ENCODE data around the gene HNRNPD.
"Not testable (repeated sequence)": the region's sequence is repeated elsewhere in the genome, so short reads cannot be mapped to it uniquely, and the experiment has no call there.

The HNRNPD gene

DNA sequence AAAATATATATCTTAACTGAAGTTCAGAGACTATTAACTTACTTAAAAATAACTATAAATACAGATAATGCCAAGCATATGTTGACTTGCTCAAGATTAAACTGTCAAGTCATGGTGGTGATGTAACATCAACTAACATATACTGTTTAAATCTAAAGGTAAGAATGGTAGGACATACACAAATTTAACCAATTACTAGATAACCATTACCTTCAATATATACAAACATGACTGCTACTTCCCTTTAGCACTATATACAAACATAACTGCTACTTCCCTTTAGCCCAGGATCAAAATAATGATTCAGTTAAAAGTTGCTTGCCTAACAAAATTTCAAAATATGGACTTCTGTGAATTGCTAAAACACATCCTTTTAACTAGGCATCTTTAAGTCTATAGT is 14.9 kb downstream of the HNRNPD start:
- peaks cover 77% of the 10 kb centered on the region for H3K36me3 Mint-ChIP-seq (ENCODE audit: low read depth)
- no peaks in the 10 kb centered on the region for H3K9me3 Mint-ChIP-seq
- peaks cover 88% of the 10 kb centered on the region for H3K4me1 Mint-ChIP-seq (ENCODE audit: low read depth)
- H3K4me3 Mint-ChIP-seq = peak overlapping the region; percentile 8
- peak overlapping the region; percentile 59 for H3K27ac Mint-ChIP-seq
- H3K27me3 Mint-ChIP-seq = no peaks in the 10 kb centered on the region

DNA sequence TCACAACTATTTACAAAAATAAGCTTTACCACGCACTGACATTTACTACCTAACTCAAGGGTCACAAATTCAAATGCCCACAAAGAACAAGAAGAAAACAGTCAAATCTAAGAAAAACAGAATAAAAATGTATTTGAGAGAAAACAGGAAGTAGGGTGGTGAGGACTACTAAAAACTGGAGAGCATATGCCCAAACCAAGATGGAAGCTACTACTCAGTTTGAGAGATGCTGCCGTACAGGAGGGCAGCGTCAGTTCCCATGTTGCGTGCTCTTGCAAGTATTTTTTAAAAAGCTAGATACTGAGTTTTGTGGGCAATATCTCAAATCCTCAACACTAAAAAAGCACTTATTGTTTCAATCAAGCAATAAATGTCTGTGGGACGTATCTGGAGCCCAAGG is 16.2 kb downstream of the HNRNPD start:
- Mint-ChIP-seq H3K36me3 (ENCODE audit: low read depth) (peaks cover 80% of the 10 kb centered on the region), H3K27me3 (no peaks in the 10 kb centered on the region), H3K4me1 (ENCODE audit: low read depth) (peaks cover 88% of the 10 kb centered on the region), H3K27ac (peak overlapping the region; percentile 82), H3K9me3 (no peaks in the 10 kb centered on the region), H3K4me3 (no peak overlapping the region)

DNA sequence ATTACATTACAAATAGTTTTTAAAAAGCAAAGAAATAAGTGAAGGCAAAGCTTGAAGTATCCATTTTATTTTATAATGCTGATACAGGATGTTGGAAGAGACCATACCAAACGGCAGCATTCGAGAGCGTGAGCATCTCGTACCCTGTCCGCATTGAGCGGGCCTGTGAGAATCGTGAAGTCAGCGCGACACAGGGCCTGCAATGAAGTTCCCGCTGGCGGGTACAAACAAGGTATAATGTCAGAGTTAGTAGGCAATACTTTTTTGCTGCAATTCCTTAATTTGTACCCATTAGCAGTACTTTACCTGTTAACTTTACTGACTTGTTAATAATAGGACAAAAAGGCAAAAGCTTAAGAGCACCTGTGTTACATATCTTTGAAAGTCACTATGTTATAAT is 19.0 kb downstream of the HNRNPD start:
- H3K27ac Mint-ChIP-seq = no peak overlapping the region
- H3K36me3 Mint-ChIP-seq (ENCODE audit: low read depth) = peaks cover 91% of the 10 kb centered on the region
- peaks cover 67% of the 10 kb centered on the region for H3K4me1 Mint-ChIP-seq (ENCODE audit: low read depth)
- H3K4me3 Mint-ChIP-seq = no peak overlapping the region
- no peaks in the 10 kb centered on the region for H3K27me3 Mint-ChIP-seq
- H3K9me3 Mint-ChIP-seq = no peaks in the 10 kb centered on the region

DNA sequence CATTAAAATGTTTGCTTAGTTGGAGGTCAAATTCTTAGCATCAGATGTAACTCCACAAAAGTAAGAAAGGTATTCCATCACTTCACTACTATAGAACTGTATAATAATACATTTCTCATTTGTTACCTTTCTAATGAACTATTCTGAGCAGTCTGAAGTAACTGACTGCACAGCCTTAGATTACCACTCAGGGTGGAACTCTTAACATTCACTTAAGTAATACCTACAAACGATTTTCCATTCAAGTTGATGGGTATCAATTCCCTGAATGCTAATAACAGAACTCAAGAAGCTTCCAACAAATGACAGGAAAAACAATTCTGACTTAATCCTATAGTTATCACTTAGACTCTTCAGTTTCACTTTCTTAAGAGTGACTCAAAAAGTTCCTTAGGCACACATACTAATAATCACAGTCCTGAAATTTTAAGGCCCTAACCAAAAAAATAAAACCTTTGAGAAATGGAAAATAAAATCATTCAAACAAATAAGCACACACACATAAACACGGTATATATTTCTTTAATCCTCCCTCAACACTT is 20.9 kb downstream of the HNRNPD start:
- H3K9me3 Mint-ChIP-seq = no peaks in the 10 kb centered on the region
- peak overlapping the region; percentile 83 for H3K27ac Mint-ChIP-seq
- H3K4me1 Mint-ChIP-seq (ENCODE audit: low read depth) = peaks cover 50% of the 10 kb centered on the region
- H3K4me3 Mint-ChIP-seq = peak overlapping the region; percentile 26
- no peaks in the 10 kb centered on the region for H3K27me3 Mint-ChIP-seq
- peaks cover 90% of the 10 kb centered on the region for H3K36me3 Mint-ChIP-seq (ENCODE audit: low read depth)

DNA sequence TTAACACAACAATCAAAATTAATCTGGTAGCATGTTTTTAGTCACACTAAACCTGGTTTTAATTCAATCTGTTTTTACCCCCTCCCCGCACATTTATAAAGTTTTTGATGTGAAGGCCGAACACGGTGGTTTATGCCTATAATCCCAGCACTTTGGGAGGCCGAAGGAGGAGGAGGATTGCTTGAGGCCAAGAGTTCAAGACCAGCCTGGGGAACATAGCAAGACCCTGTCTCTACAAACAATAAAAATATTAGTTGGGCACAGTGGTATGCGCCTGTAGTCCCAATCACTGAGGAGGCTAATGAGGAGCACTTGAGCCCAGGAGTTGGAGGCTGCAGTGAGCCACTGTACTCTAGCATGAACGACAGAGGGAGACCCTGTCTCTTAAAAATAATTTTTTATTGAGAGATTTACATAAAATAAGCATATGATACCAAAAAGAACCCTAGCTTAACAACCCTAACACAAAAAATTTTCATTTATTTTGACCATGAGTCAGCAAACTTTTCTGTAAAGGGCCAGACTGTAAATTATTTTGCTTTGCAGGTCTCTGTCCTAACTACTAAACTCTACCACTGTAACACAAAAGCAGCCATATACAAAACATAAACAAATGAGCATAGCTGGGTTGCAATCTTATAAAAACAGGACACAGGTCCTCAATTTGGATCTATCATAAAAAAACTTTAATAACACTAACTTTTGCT is 21.5 kb downstream of the HNRNPD start:
- Mint-ChIP-seq H3K36me3 (ENCODE audit: low read depth) (peaks cover 83% of the 10 kb centered on the region), H3K4me1 (ENCODE audit: low read depth) (peaks cover 44% of the 10 kb centered on the region), H3K4me3 (no peak overlapping the region)

DNA sequence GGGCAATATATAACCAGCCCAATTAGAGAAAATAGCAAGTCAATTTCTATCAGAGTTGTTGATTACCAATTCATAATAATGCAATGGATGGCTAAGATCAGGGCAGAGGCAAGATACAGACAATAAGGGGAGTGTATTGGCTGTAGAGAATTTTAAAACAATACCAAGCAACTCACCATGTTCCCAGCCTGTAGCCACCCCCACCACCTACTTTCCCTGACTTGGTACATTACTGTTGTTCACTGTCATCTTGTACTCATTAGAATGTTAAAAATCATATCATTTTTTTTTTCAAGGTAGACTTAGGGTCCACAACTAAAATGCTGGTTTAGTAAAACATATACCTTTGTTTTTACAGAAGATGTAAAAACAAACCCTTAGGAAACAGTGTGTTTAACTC is 27.7 kb downstream of the HNRNPD start:
- H3K4me3 Mint-ChIP-seq = no peak overlapping the region
- H3K9me3 Mint-ChIP-seq = no peaks in the 10 kb centered on the region
- H3K36me3 Mint-ChIP-seq (ENCODE audit: low read depth) = peaks cover 31% of the 10 kb centered on the region
- H3K4me1 Mint-ChIP-seq (ENCODE audit: low read depth) = no peaks in the 10 kb centered on the region
- H3K27me3 Mint-ChIP-seq = no peaks in the 10 kb centered on the region
- H3K27ac Mint-ChIP-seq = no peak overlapping the region

More for the DNA sequence above, 21.5 kb downstream of the HNRNPD start:
- Mint-ChIP-seq H3K27me3 (no peaks in the 10 kb centered on the region), H3K27ac (peak overlapping the region; percentile 83), H3K9me3 (no peaks in the 10 kb centered on the region)

DNA sequence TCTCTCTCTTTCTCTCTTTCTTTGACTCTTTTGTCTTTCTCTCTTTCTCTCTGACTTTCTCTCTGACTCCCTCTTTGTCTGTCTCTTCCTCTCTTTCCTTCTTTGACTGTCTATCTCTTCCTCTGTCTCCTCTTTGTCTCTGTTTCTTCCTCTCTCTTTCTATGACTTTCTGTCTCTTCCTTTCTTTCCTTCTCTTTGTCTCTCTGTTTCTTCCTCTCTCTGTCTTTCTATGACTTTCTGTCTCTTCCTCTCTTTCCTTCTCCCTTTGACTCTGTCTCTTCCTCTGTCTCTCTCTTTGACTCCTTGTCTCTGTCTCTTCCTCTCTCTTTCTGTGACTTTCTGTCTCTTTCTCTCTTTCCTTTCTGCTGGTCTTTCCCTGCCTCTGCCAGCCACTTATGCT is 38.7 kb downstream of the HNRNPD start:
- H3K9me3 Mint-ChIP-seq = no peaks in the 10 kb centered on the region
- no peaks in the 10 kb centered on the region for H3K4me1 Mint-ChIP-seq (ENCODE audit: low read depth)
- H3K4me3 Mint-ChIP-seq = no peak overlapping the region
- peaks cover 4% of the 10 kb centered on the region for H3K36me3 Mint-ChIP-seq (ENCODE audit: low read depth)
- H3K27ac Mint-ChIP-seq = no peak overlapping the region
- no peaks in the 10 kb centered on the region for H3K27me3 Mint-ChIP-seq

DNA sequence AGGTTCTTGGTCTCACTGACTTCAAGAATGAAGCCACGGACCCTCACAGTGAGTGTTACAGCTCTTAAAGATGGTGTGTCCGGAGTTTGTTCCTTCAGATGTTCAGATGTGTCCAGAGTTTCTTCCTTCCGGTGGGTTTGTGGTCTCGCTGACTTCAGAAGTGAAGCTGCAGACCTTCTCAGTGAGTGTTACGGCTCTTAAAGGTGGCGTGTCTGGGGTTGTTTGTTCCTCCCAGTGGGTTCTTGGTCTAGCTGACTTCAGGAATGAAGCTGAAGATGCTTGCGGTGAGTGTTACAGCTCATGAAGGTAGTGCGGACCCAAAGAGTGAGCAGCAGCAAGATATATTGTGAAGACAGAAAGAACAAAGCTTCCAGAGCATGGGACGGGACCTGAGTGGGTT is 40.1 kb downstream of the HNRNPD start:
- not testable (repeated sequence) for H3K9me3 Mint-ChIP-seq; H3K27me3 Mint-ChIP-seq; H3K36me3 Mint-ChIP-seq (ENCODE audit: low read depth); H3K4me1 Mint-ChIP-seq (ENCODE audit: low read depth); H3K27ac Mint-ChIP-seq; H3K4me3 Mint-ChIP-seq

DNA sequence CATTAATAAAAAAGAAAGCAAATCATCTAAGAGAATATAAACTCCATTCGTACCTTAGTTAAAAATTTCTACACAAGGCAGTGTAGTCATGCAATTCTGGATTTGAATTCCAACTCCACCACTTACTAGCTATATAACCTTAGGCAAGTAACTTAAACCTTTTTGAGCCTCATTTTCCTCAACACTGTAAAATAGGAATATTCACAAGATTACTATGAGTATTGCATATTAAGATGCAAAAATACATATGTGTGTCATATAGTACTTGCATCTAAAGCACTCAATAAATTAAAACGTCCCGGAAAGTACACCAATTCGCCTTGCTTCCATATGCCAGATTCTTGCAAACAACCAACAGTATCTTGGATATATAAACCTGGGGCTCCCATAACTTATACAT is 42.0 kb downstream of the HNRNPD start:
- Mint-ChIP-seq H3K27ac (no peak overlapping the region), H3K9me3 (no peaks in the 10 kb centered on the region), H3K36me3 (ENCODE audit: low read depth) (no peaks in the 10 kb centered on the region), H3K4me1 (ENCODE audit: low read depth) (no peaks in the 10 kb centered on the region), H3K4me3 (no peak overlapping the region), H3K27me3 (peaks cover 4% of the 10 kb centered on the region)

DNA sequence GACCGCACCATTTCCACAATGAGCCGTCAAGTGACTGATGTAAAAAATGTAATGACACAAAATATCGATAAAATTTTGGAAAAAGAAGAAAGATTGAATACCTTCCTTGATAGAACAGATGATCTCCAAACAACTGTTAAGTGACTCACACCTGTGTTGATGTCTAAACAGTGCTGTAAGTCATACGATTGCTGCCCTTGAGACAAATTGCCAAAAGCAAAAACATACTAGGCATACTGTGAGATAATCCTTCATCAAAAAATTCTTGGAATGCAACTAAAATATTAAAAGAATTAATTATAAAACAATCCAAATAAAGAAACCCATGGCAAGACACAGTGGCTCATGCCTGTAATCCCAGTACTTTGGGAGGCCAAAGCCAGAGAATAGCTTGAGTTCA is 53.4 kb downstream of the HNRNPD start:
- H3K36me3 Mint-ChIP-seq (ENCODE audit: low read depth) = no peaks in the 10 kb centered on the region
- H3K4me1 Mint-ChIP-seq (ENCODE audit: low read depth) = no peaks in the 10 kb centered on the region
- no peak overlapping the region for H3K4me3 Mint-ChIP-seq
- peaks cover 11% of the 10 kb centered on the region for H3K9me3 Mint-ChIP-seq
- H3K27ac Mint-ChIP-seq = no peak overlapping the region
- H3K27me3 Mint-ChIP-seq = no peaks in the 10 kb centered on the region

DNA sequence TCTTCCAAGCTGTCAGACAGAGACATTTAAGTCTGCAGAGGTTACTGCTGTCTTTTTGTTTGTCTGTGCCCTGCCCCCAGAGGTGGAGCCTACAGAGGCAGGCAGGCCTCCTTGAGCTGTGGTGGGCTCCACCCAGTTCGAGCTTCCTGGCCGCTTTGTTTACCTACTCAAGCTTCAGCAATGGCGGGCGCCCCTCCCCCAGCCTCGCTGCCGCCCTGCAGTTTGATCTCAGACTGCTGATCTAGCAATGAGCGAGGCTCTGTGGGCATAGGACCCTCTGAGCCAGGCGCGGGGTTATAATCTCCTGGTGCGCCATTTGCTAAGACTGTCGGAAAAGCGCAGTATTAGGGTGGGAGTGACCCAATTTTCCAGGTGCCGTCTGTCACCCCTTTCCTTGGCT is 70.7 kb downstream of the HNRNPD start:
- H3K27ac Mint-ChIP-seq; H3K4me1 Mint-ChIP-seq (ENCODE audit: low read depth); H3K4me3 Mint-ChIP-seq; H3K36me3 Mint-ChIP-seq (ENCODE audit: low read depth); H3K9me3 Mint-ChIP-seq; H3K27me3 Mint-ChIP-seq: not testable (repeated sequence)

All from stimulated activated naive CD8-positive, alpha-beta T cell treated with anti-CD3 and anti-CD28 coated beads, Interleukin-15, Interleukin-2, amounts not matched to agents 100 ng/mL and 50 ng/mL, for 24 hours (primary cell).